HG02571 (cell line): Measurements from ENCODE around the gene SPATA1.

ENCODE experiments used
- ATAC-seq: cut with Tn5 transposase; IDR thresholded peaks from one replicate; pipeline ENCODE4 v1.9.1; 2021; ENCODE audit warnings: mild to moderate bottlenecking, moderate library complexity; ENCODE audit not compliant: unreplicated experiment

SPATA1 gene, protein sequence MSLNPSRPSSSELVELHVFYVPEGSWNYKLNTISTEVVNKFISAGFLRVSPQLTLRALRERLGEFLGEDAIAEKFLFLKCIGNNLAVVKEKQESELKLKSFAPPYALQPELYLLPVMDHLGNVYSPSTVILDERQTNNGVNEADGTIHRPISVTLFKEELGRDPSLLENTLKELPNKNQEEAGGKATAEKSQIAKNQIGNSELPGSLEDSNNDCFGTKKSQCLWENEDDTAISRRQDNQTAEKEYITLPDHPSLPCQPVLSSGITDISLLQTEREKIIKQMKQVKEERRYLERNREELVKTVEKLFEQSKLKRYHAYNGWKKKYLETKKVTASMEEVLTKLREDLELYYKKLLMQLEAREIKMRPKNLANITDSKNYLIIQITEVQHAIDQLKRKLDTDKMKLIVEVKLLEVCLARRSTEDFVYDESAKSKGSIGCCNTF

DNA sequence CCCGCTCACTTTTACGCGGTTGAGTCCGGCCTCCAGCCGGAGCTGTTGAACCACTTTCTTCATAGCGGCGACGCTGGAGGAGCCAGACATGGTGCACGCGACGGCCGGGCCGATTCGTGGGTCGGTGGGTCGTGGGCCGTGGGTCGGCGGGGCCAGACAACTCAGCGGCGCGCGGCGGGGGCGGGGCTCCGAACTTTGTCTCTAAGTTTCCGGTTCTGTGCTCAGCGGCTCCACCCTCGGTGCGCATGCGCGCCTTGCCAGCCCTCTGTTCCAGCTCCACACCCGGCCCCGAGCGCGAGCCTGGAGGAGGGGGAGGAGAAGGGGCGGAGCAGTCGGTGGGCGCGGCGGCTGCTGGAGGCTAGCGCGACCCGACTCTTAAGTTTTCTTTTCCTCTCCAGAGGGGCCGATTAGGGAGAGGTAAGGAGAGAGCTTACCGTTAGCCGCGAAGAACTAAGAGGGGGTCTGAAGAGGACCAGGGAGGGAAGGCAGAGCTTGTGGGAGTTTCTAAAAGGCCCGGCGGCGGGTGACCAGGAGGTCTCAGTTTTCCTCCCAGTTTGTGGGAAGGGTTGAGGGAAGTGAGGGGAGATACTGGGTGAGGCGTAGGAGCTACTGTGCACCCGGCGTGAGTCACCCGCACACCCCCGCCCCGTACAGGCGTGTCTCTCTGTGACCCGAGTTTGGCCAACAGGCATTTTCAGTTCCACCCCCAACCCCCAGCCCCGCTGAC is at the start of gene SPATA1, which contains the start of gene GNG5:
Gene SPATA1 (plus strand): TSS at position 385 of the 727 bp plus-strand sequence. CDS start 9,974 bp downstream, outside the sequence.
Gene GNG5 (minus strand): TSS at position 580 of the 727 bp plus-strand sequence. CDS start 490 bp downstream, at position 90.
- ATAC-seq = peak; percentile 84

- ATAC-seq = no peak
Observed at GRCh38 chr1:84462118-84462517, 44.1 kb upstream of the SPATA1 start.

GRCh38 chr1:84467298-84467697 is 38.9 kb upstream of the SPATA1 start:
- ATAC-seq = no peak

DNA sequence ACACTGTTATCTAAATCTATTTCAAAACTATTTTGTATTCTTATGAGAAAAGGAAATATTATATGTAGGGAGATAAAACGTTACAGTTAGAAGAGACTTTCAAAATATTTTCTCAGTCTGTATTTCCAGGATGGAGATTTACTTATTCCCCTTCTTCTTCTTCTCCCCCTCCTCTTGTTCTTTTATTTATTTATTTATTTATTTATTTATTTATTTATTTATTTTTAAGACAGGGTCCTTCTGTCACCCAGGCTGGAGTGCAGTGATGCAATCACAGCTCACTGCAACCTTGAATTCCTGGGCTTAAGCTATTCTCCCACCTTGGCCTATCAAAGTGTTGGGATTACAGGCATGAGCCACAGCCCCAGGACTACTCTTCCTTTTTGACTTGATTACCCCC is 30.0 kb upstream of the SPATA1 start:
- ATAC-seq = no peak

DNA sequence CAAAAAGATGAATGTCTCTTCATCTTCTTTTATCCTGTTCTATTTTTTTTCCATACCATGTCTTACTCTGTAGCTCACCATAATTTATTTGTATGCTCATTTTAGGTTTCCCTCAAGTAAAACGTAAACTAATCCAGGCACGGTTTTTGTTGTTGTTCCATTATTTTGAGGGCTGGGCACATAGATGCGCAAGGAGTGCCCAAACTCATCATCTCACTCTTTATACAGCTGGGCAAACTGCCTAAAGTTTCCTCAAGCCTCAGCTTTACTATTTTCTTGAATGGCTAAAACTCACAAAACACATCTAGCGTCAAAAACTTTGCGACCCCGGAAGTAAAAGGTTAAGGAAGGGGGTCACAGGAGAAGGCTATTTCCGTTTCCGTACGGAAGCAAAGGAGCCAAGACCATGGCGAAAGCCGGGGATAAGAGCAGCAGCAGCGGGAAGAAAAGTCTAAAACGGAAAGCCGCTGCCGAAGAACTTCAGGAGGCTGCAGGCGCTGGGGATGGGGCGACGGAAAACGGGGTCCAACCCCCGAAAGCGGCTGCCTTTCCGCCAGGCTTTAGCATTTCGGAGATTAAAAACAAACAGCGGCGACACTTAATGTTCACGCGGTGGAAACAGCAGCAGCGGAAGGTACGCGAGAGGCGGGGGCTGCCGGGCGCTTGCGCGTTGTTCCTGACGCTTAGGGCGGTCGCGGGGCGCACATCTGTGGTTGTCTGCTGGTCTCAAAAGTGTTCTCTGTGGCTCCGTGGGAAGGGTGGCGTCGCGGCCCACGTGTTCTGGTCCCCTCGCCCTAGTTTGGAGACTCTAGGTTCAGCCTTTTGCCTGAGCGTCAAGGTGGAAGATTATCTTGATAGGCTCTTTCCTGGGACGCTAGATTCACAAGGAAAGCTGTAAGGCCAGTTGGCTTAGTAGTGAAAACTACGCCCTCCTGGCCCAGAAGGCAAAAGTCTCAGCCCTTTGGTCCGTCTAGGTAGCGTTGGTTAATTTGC is 27.0 kb upstream of the SPATA1 start, which contains the start of gene RPF1:
Gene RPF1 (plus strand): TSS at position 391 of the 993 bp plus-strand sequence. CDS start 16 bp downstream, at position 407.
- peak; percentile 97 for ATAC-seq

DNA sequence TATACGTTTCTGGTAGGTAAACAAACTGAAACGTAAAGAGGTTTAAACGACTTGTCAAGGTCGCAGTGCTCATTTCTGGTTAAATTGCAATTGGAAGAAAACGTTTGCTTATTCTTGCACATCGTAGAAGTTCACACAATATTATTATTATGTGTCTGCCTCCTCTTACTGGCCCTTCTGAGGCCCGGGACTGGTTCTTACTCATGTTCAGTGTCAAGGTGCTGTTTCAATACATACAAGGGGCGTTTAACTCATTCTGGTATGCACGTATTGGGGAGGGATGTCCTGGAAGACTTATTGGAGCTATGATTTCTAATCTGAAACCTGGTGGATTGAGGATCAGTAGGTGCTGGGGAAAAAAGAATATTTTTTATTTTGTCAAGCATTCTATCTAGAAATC is 26.2 kb upstream of the SPATA1 start:
- no peak for ATAC-seq

- no peak for ATAC-seq
Observed at GRCh38 chr1:84480650-84481049, 25.5 kb upstream of the SPATA1 start.

GRCh38 chr1:84481317-84481716 is 24.9 kb upstream of the SPATA1 start:
- ATAC-seq = no peak

- ATAC-seq = no peak
Observed at GRCh38 chr1:84488107-84488506, 18.1 kb upstream of the SPATA1 start.

- no peak for ATAC-seq
Observed at GRCh38 chr1:84489766-84490165, 16.4 kb upstream of the SPATA1 start.

DNA sequence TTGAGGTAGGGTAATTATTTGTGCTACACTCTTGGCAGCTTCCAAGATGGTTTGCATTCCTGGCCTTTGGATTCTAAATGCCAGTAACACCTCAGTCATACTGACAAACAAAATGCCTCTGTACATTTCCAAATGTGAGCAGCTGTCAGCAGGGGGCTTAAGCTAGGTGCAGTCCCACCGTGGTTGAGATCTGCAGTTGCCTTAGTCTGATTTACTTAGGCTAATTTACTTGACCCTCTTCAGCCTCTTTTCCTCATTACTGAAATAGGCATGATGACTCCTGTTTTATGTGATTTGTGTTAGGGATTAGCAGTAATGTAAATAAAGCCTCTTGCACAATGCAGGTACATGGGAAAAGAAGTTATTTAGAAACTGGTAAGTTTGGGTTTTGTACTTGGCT is 13.5 kb upstream of the SPATA1 start:
- no peak for ATAC-seq

GRCh38 chr1:84493747-84494146 is 12.4 kb upstream of the SPATA1 start:
- no peak for ATAC-seq

DNA sequence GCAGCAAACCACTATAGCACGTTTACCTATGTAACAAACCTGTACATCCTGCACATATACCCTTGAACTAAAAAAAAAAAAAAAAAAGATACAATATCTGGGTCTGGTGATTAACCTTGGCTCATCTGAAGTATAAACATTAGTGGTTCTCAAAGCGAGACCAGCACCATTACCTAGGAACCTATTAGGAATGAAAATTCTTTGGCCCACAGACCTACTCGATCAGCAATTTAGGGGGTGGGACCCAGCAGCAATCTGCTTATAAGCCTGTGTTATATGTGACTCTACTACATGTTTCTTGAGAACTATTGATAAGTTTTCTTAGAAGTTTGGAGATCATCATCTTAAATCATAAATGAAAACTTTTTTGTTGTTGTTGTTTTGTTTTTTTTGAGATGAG is 9.7 kb upstream of the SPATA1 start:
- no peak for ATAC-seq

DNA sequence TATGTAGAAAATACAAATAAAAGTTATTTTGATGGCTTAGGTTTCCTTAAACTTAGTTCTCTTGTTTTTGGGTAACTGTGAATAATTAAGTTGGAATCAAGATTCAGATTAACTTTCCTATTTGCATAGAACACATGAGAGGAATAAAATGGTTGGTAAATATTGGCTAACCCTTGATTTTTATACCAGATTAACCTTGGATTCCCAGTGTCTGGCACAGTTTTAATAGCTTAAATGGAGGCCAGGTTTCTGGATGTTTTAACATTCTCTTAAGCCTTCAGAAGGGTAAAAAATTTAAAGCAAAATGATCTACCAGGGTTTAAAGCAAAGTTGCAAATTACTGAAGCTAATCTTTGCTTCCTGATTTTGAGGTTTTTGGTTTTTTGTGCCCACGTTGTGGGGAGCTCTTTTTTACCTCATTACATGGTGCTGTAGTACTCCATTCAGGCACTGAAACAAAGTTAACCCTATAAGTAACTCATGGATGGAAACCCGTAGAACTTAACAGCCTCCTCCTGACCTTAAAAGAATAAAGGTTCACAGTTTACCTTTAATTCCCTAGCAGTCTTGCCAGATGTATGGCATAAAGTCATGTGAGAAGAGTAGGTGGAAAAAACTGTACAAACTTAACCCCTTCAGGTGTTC is 8.4 kb upstream of the SPATA1 start:
- no peak for ATAC-seq

GRCh38 chr1:84502927-84503326 is 3.3 kb upstream of the SPATA1 start:
- no peak for ATAC-seq

DNA sequence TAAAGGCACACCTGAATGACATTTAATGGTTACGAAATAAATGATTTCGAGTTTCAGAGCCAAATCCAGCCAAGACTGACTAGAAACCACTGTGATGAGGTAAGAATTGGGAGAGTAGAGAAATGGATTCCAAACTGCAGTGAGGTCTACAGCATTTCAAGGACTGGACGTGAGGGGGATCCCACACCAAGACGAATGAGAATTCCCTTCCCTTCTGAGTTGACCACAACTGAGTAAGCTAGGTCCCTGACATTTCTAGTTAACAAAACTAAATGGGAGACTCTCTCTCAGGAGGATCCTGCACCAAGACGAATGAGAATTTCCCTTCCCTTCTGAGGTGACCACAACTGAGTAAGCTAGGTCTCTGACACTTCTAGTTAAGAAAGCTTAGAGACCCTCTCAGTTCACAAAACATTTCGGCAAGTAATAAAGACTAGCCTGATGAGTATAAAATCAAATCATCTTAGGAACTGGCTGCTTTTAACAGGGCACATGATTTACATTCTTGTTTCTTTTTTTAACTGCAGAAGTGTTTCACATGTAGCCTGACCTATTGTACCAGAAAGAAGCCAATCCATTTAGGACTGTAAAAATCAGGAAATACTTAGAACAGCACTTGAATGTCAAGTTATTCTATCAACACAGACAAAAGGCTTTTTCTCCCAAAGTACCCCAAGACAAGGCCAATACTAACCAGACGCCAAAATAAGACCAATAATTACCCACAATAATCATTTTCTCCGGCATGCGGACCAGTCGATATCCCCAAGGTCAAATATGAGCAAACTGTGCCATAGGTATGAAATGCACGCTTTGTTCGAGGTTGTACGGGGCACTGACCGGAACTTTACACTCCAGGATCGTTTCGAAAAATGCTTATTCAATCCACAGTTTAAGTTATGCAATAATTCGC is 1.4 kb upstream of the SPATA1 start:
- ATAC-seq = no peak

- peak; percentile 33 for ATAC-seq
Observed at GRCh38 chr1:84505493-84506001, 639 bp upstream of the SPATA1 start.

DNA sequence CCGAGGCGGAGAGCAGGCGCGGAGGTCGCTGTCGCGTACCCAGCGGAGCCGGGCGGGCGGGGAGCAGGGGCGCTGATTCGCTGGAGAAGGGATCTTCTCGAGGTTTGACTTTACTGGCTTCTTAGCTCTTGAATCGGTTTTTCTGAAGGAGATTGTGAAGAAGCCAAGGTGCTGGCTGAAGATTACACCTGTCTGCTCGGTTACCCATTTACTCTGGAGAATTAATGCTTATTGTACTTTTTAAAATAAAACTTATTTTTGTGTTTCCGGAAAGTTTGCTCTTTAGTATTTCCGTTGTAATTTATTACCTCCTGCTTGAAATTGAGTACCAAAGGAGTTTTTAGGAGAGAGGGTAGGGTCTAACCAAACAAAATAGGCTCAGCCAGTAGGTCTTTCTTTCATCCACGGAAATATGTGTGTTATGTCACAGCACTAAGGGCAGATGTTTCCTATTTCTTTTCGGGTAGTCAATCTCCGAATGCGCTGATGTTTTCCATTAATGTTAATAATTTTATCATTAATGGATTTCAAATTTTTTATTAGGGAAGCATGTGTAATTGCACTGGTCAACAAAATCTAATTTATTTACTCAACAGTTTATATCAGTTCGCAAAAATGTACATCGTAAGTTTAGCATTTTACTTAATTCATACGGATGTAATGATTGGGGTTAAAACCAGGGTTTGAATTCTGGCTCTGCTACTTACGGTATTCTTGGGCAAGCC is 705 bp downstream of the SPATA1 start:
- no peak for ATAC-seq
